ENCODE measurements around the gene ATP8B3.

The ATP8B3 gene

GRCh38 chr19:1806184-1807029 is 5.7 kb downstream of the ATP8B3 start:
- Histone ChIP-seq H3K79me2 (ENCODE audit: insufficient read depth, low read length) (no peaks in the 10 kb centered on the region), H3K9ac (ENCODE audit: low read length) (no peak overlapping the region), H3K9me3 (ENCODE audit: insufficient read depth, low read length) (no peaks in the 10 kb centered on the region), H4K20me1 (ENCODE audit: low read depth, low read length) (no peaks in the 10 kb centered on the region), H2AFZ (ENCODE audit: low read depth, low read length, severe bottlenecking) (no peak overlapping the region), H3K4me2 (ENCODE audit: low read depth, low read length, poor library complexity, severe bottlenecking) (no peak overlapping the region), H3K36me3 (ENCODE audit: low read length) (no peaks in the 10 kb centered on the region), H3K9me2 (replicated peaks; ENCODE audit: insufficient read depth, low read length) (no peaks in the 10 kb centered on the region), H3F3A (ENCODE audit: insufficient read depth) (no peaks in the 10 kb centered on the region), H3K27me3 (ENCODE audit: low read length) (no peaks in the 10 kb centered on the region), H3K27ac (ENCODE audit: low read depth, low read length) (no peak overlapping the region), H3K4me3 (ENCODE audit: insufficient read depth, low read length, poor library complexity, severe bottlenecking) (no peak overlapping the region)
- TF ChIP-seq EZH2phosphoT487 (conservative IDR thresholded peaks at IDR 0.05; ENCODE audit: low read length) = no peak
- TF ChIP-seq CTCF (IDR thresholded peaks at IDR 0.05; ENCODE audit: insufficient read depth, low read length, poor library complexity, severe bottlenecking) = no peak

- no peaks in the 10 kb centered on the region for H3K27me3 ChIP-seq (ENCODE audit: low read length)
- H3K79me2 ChIP-seq (ENCODE audit: insufficient read depth, low read length) = no peaks in the 10 kb centered on the region
- no peaks in the 10 kb centered on the region for H3K9me2 ChIP-seq (replicated peaks; ENCODE audit: insufficient read depth, low read length)
- TF ChIP-seq CTCF (IDR thresholded peaks at IDR 0.05; ENCODE audit: insufficient read depth, low read length, poor library complexity, severe bottlenecking) (no peak), EZH2phosphoT487 (conservative IDR thresholded peaks at IDR 0.05; ENCODE audit: low read length) (no peak)
- H2AFZ ChIP-seq (ENCODE audit: low read depth, low read length, severe bottlenecking) = no peak overlapping the region
- no peak overlapping the region for H3K4me2 ChIP-seq (ENCODE audit: low read depth, low read length, poor library complexity, severe bottlenecking)
- H3K4me3 ChIP-seq (ENCODE audit: insufficient read depth, low read length, poor library complexity, severe bottlenecking) = no peak overlapping the region
- no peaks in the 10 kb centered on the region for H3F3A ChIP-seq (ENCODE audit: insufficient read depth)
- no peak overlapping the region for H3K27ac ChIP-seq (ENCODE audit: low read depth, low read length)
- no peaks in the 10 kb centered on the region for H3K36me3 ChIP-seq (ENCODE audit: low read length)
- H3K9me3 ChIP-seq (ENCODE audit: insufficient read depth, low read length) = no peaks in the 10 kb centered on the region
- no peak overlapping the region for H3K9ac ChIP-seq (ENCODE audit: low read length)
- no peaks in the 10 kb centered on the region for H4K20me1 ChIP-seq (ENCODE audit: low read depth, low read length)
These were observed 6.5 kb downstream of the ATP8B3 start for GRCh38 chr19:1805401-1806183.

GRCh38 chr19:1804858-1805257 is 7.2 kb downstream of the ATP8B3 start:
- H3K36me3 ChIP-seq (ENCODE audit: low read length) = no peaks in the 10 kb centered on the region

More at GRCh38 chr19:1804858-1805257, 7.2 kb downstream of the ATP8B3 start:
- Histone ChIP-seq H3K27ac (ENCODE audit: low read depth, low read length) (no peak overlapping the region), H3K9me2 (replicated peaks; ENCODE audit: insufficient read depth, low read length) (no peaks in the 10 kb centered on the region), H3K9ac (ENCODE audit: low read length) (no peak overlapping the region), H3K4me3 (ENCODE audit: insufficient read depth, low read length, poor library complexity, severe bottlenecking) (no peak overlapping the region), H4K20me1 (ENCODE audit: low read depth, low read length) (no peaks in the 10 kb centered on the region), H2AFZ (ENCODE audit: low read depth, low read length, severe bottlenecking) (no peak overlapping the region), H3K4me2 (ENCODE audit: low read depth, low read length, poor library complexity, severe bottlenecking) (no peak overlapping the region), H3K9me3 (ENCODE audit: insufficient read depth, low read length) (no peaks in the 10 kb centered on the region), H3F3A (ENCODE audit: insufficient read depth) (no peaks in the 10 kb centered on the region), H3K27me3 (ENCODE audit: low read length) (no peaks in the 10 kb centered on the region), H3K79me2 (ENCODE audit: insufficient read depth, low read length) (no peaks in the 10 kb centered on the region)
- TF ChIP-seq EZH2phosphoT487 (conservative IDR thresholded peaks at IDR 0.05; ENCODE audit: low read length) (no peak), CTCF (IDR thresholded peaks at IDR 0.05; ENCODE audit: insufficient read depth, low read length, poor library complexity, severe bottlenecking) (no peak)

Data from SU-DHL-6 (cell line).